Fibroblast of lung (primary cell): ENCODE data around the gene SLX4. TPM values are rescaled to one million over a fixed set of nuclear protein-coding genes. Genes with fewer than 3 reads are reported as not detected.

Experiments
- DNase-seq, 2 donors: peaks; one replicate each; pipeline versions ENCODE4 v3.0.0 to v3.0.0-alpha.2; 2010; ENCODE audit warnings: low read depth in 2 of 2
- H2AFZ ChIP-seq: 2 replicates; pipeline ENCODE4 v1.5.1; 2012; ENCODE audit warnings: low read length, control low read depth, inconsistent platforms
- H3K27ac ChIP-seq: 2 replicates; pipeline ENCODE4 v1.5.1; 2011; ENCODE audit warnings: low read length, control low read depth; ENCODE audit not compliant: insufficient read depth
- H3K27me3 ChIP-seq: 2 replicates; pipeline ENCODE4 v1.5.1; 2011; ENCODE audit warnings: mild to moderate bottlenecking, low read length; ENCODE audit not compliant: control insufficient read depth, insufficient read depth
- H3K36me3 ChIP-seq: 2 replicates; pipeline ENCODE4 v1.5.1; 2011; ENCODE audit warnings: low read length; ENCODE audit not compliant: control insufficient read depth, insufficient read depth
- H3K4me1 ChIP-seq: 2 replicates; pipeline ENCODE4 v1.5.1; 2011; ENCODE audit warnings: low read length; ENCODE audit not compliant: control insufficient read depth, insufficient read depth; ENCODE audit errors: extremely low read depth
- H3K4me2 ChIP-seq: 2 replicates; pipeline ENCODE4 v1.5.1; 2011; ENCODE audit warnings: low read length, control low read depth; ENCODE audit not compliant: insufficient read depth; ENCODE audit errors: extremely low read depth
- H3K4me3 ChIP-seq, 4 experiments: fragments of 200-600 bp in 1 of 4; sonication (generic) in 1 of 4; replicated peaks in 1 of 4; 2 replicates each; pipeline ENCODE4 v1.5.1; 2011 to 2016; ENCODE audit warnings: low read length in 4 of 4, low read depth in 3 of 4, mild to moderate bottlenecking in 3 of 4, control low read depth in 2 of 4, inconsistent platforms in 1 of 4, mixed read lengths in 1 of 4; ENCODE audit not compliant: insufficient read depth in 1 of 4; ENCODE audit errors: control extremely low read depth in 1 of 4
- H3K79me2 ChIP-seq: 2 replicates; pipeline ENCODE4 v1.5.1; 2012; ENCODE audit warnings: mild to moderate bottlenecking, low read length, inconsistent platforms; ENCODE audit not compliant: control insufficient read depth, insufficient read depth
- H3K9ac ChIP-seq: 2 replicates; pipeline ENCODE4 v1.5.1; 2011; ENCODE audit warnings: mild to moderate bottlenecking, low read length, control low read depth; ENCODE audit not compliant: insufficient read depth
- H3K9me3 ChIP-seq: 2 replicates; pipeline ENCODE4 v1.5.1; 2012; ENCODE audit warnings: low read depth, low read length; ENCODE audit not compliant: control insufficient read depth, insufficient read depth
- H4K20me1 ChIP-seq: 2 replicates; pipeline ENCODE4 v1.5.1; 2011; ENCODE audit warnings: low read length; ENCODE audit not compliant: control insufficient read depth, insufficient read depth; ENCODE audit errors: extremely low read depth
- EZH2 ChIP-seq: IDR thresholded peaks from 2 replicates; pipeline ENCODE4 v1.5.1; 2012; ENCODE audit warnings: low read length, control low read depth, mild to moderate bottlenecking; ENCODE audit errors: missing control alignments
- polyA plus RNA-seq, 2 donors: library from polyadenylated mRNA; depleted of rRNA in 1 of 2; stranded (reverse) in 1 of 2; unstranded in 1 of 2; fragments of >200 nt; gene quantifications; 2 replicates each; pipeline ENCODE4 v1.2.1, GENCODE V29; 2011 to 2012; ENCODE audit warnings: missing spikeins in 1 of 2
- total RNA-seq: library from RNA; depleted of rRNA; stranded (reverse); fragments of >200 nt; gene quantifications from 2 replicates; pipeline ENCODE4 v1.2.1, GENCODE V29; 2014
- TF ChIP-seq, protein P1 (sequence below), 2 donors: IDR thresholded peaks in 1 of 2; conservative IDR thresholded peaks in 1 of 2; 1 replicate in 1 of 2; 2 replicates in 1 of 2; pipeline ENCODE4 v1.5.1; 2011 to 2012; ENCODE audit warnings: low read length in 2 of 2, control low read depth in 1 of 2, inconsistent platforms in 1 of 2, low read depth in 1 of 2, mild to moderate bottlenecking in 1 of 2

The SLX4 gene
- total and polyA plus RNA-seq, 2 donors (not counting 1 experiment from before 2014, with no cell fraction given): 0.81 to 4.0 TPM

- DNase-seq: no peak
- no peak overlapping the region for H3K27ac ChIP-seq
- H3K9ac ChIP-seq: no peak overlapping the region
- H3K27me3 ChIP-seq: no peaks in the 10 kb centered on the region
- no peak overlapping the region for H3K4me3 ChIP-seq
- TF ChIP-seq EZH2: no peak
- no peak overlapping the region for H3K4me2 ChIP-seq
- no peak overlapping the region for H2AFZ ChIP-seq
- H4K20me1 ChIP-seq: no peaks in the 10 kb centered on the region
- no peaks in the 10 kb centered on the region for H3K79me2 ChIP-seq
- H3K9me3 ChIP-seq: no peaks in the 10 kb centered on the region
- H3K36me3 ChIP-seq: peaks cover 25% of the 10 kb centered on the region
- no peaks in the 10 kb centered on the region for H3K4me1 ChIP-seq
Observed at GRCh38 chr16:3655030-3655395, 43.6 kb upstream of the SLX4 start.

DNA sequence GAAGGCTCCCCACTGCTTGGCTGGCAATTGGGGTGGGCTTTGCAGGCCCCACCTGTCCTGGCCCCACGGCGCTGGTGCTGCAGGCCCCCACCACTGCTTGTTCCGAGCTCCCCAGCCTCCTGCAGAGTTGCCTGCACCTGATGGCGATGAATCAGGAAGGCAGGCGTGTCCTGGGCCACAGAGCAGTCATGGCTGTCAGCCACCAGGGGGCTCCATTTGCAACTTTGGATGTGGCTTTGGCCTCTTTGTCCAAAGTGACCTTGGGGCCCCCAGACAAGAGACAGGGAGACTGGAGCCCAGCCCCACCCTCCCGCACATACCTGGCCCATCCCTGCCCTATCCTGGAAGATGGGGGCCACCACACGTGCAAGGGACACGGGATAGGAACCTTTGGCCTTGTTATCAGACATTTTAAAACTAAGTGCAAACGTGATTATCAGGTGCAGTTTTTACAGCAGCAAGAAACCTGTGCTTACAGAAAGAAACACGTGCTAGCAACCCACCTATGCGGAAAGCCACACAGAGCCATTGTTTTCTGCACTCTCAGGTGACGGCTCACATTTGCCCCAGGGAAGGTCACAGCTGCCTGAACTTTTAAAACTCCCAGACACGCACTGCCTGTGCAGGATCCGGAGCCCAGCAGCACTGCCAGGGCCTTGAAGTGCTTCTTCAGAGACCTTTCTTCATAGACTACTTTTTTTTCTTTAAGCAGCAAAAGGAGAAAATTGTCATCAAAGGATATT is 43.0 kb upstream of the SLX4 start, which contains the start of gene DNASE1:
Gene DNASE1 (plus strand): TSS at position 443 of the 743 bp plus-strand sequence. CDS start 683 bp downstream, outside the sequence.
- DNase-seq: peak; percentile 44 to 51
- H3K27ac ChIP-seq: no peak within 1 kb of the TSS

DNA sequence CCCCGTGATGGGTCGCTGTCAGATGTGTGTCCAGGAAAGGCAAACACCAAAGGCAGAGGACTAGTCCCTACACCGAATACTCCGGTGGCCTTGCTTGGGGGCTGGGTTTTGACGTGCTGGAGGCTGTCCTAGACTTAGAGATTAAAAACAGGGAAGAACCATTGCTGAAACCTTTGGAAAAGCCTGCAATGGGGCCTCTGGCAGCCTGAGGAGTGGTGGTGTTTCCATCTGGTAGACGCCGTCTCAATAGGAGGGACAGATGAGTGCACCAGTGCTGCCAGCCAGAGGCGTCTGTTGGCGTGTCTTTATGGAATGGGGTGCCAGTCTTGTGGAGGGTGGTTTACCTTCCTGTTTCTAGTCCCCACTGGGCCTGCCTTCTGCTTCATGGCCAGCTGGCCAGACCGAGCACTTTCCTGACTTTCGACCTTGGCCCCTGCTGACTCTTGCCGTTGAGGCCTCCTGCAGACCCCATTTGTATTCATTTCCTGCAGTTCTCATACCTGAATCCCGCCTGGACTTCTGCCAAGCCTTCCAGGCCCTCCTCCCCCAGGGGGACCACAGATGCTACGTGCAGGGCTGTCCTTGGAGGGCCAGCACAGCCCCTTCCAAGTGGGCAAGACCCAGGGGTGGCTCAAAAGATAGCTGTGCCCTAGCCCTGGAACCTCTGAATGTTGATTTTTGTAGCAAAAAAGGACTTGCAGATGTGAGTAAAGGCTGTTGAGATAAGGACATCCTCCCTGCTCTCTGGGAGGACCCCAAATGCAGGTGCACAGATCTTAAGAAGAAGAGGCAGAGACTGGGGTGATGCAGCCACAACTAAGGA is 41.2 kb upstream of the SLX4 start:
- H3K27ac ChIP-seq: no peak overlapping the region
- H3K79me2 ChIP-seq: no peaks in the 10 kb centered on the region
- H3K4me2 ChIP-seq: no peak overlapping the region
- H4K20me1 ChIP-seq: no peaks in the 10 kb centered on the region
- H2AFZ ChIP-seq: no peak overlapping the region
- TF ChIP-seq, protein P1, sequence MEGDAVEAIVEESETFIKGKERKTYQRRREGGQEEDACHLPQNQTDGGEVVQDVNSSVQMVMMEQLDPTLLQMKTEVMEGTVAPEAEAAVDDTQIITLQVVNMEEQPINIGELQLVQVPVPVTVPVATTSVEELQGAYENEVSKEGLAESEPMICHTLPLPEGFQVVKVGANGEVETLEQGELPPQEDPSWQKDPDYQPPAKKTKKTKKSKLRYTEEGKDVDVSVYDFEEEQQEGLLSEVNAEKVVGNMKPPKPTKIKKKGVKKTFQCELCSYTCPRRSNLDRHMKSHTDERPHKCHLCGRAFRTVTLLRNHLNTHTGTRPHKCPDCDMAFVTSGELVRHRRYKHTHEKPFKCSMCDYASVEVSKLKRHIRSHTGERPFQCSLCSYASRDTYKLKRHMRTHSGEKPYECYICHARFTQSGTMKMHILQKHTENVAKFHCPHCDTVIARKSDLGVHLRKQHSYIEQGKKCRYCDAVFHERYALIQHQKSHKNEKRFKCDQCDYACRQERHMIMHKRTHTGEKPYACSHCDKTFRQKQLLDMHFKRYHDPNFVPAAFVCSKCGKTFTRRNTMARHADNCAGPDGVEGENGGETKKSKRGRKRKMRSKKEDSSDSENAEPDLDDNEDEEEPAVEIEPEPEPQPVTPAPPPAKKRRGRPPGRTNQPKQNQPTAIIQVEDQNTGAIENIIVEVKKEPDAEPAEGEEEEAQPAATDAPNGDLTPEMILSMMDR (conservative IDR thresholded peaks at IDR 0.05 in 1 of 2, IDR thresholded peaks at IDR 0.05 in 1 of 2; ENCODE audit: low read depth in 1 of 2, low read length in 2 of 2): no peak
- no peak for TF ChIP-seq EZH2
- no peak for DNase-seq
- H3K36me3 ChIP-seq: peaks cover 18% of the 10 kb centered on the region
- no peaks in the 10 kb centered on the region for H3K27me3 ChIP-seq
- H3K4me1 ChIP-seq: no peaks in the 10 kb centered on the region
- H3K9me3 ChIP-seq: no peaks in the 10 kb centered on the region
- H3K4me3 ChIP-seq: no peak overlapping the region
- H3K9ac ChIP-seq: no peak overlapping the region

More for the DNA sequence above, 43.0 kb upstream of the SLX4 start, which contains the start of gene DNASE1:
- no peaks in the 10 kb centered on the region for H3K27me3 ChIP-seq
- no peaks in the 10 kb centered on the region for H3K79me2 ChIP-seq
- H3K9ac ChIP-seq: no peak within 1 kb of the TSS
- TF ChIP-seq, protein P1 (conservative IDR thresholded peaks at IDR 0.05 in 1 of 2, IDR thresholded peaks at IDR 0.05 in 1 of 2; ENCODE audit: low read depth in 1 of 2, low read length in 2 of 2): peak; percentile 49 to 70
- TF ChIP-seq EZH2: no peak
- no peaks in the 10 kb centered on the region for H3K4me1 ChIP-seq
- no peak within 1 kb of the TSS for H3K4me2 ChIP-seq
- no peak within 1 kb of the TSS for H2AFZ ChIP-seq
- H3K36me3 ChIP-seq: peaks cover 25% of the 10 kb centered on the region
- H3K9me3 ChIP-seq: no peaks in the 10 kb centered on the region
- no peaks in the 10 kb centered on the region for H4K20me1 ChIP-seq
- no peak within 1 kb of the TSS for H3K4me3 ChIP-seq
